T-helper 1 cell treated with Interleukin-12 subunit alpha and Interleukin-12 subunit beta and Interleukin-4 antibody, amounts not matched to agents 30 μg/mL and 1 μg/mL, for 36 hours (primary cell): ENCODE measurements around the gene DNER.

ENCODE experiments used
- H3K27ac Mint-ChIP-seq: one replicate; pipeline ENCODE4 v1.8.0; 2021; ENCODE audit warnings: mild to moderate bottlenecking, mixed read lengths
- H3K27me3 Mint-ChIP-seq: one replicate; pipeline ENCODE4 v1.8.0; 2021; ENCODE audit warnings: low read depth, mixed read lengths
- H3K36me3 Mint-ChIP-seq: one replicate; pipeline ENCODE4 v1.8.0; 2021; ENCODE audit warnings: low read depth, mixed read lengths
- H3K4me1 Mint-ChIP-seq: one replicate; pipeline ENCODE4 v1.8.0; 2021; ENCODE audit warnings: low read depth, mixed read lengths
- H3K4me3 Mint-ChIP-seq: one replicate; pipeline ENCODE4 v1.8.0; 2021; ENCODE audit warnings: mild to moderate bottlenecking, moderate library complexity, mixed read lengths
- H3K9me3 Mint-ChIP-seq: one replicate; pipeline ENCODE4 v1.8.0; 2021; ENCODE audit warnings: mixed read lengths

The DNER gene

DNA sequence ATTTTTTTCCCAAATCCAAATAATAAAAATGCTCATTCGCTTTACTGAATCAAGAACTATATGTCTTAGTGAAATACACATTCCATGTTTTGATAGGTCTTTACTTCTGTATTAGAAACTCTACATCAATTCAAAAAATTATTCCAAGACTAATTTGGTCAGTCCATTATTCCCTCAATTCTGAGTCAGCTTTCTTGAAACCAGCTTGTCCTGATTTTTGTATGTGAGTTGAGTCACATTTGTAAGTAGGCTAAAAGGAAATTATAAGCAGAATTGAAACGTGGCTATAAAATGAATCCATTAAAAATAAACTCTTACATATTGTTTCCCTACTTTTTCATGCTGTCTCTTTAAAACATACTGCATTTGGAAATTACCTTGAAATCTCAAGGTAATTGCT lies 113.0 kb downstream of the DNER start:
- Mint-ChIP-seq H3K36me3 (no peaks in the 10 kb centered on the region), H3K27me3 (peaks cover 14% of the 10 kb centered on the region), H3K4me3 (no peak overlapping the region), H3K9me3 (no peaks in the 10 kb centered on the region), H3K27ac (no peak overlapping the region), H3K4me1 (no peaks in the 10 kb centered on the region)

DNA sequence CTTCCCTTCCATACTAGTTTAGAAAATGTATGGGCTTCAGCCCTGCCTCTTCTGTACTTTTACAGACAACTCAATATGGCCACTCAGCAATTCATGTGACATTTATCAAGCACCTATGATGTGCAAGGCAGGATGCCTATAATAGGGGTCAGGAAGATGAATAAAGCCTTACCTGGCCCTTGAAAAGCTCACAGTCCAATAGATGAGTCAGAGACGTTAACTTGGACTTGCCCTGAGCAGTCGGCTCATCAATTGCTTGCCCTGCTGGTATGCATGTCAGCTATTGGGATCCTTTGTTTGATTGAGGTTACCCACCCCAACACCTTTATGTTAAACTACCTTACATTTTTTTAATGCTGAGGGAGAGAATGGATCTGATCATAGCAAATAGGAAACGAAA lies 116.1 kb downstream of the DNER start:
- Mint-ChIP-seq H3K27me3 (peaks cover 12% of the 10 kb centered on the region), H3K27ac (no peak overlapping the region), H3K36me3 (no peaks in the 10 kb centered on the region), H3K4me3 (no peak overlapping the region), H3K9me3 (no peaks in the 10 kb centered on the region), H3K4me1 (no peaks in the 10 kb centered on the region)

DNA sequence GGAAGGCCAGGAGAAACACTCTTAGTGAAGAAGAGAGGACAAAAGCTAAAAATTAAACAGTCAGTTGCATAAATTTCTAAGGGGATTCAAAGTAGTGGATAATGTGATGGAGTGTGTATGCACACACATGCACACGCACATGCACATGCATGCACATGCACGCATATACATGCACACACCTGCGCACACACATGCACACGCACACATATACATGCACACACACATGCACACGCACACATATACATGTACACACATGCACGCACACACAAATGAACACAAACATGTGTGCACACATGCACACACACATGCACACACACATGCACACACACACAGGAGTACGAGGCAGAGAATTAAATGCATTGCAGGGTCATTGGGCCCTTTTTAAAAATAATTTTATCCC lies 117.6 kb downstream of the DNER start:
- H3K36me3 Mint-ChIP-seq, result no peaks in the 10 kb centered on the region
- peaks cover 8% of the 10 kb centered on the region for H3K27me3 Mint-ChIP-seq
- H3K4me1 Mint-ChIP-seq, result no peaks in the 10 kb centered on the region
- no peaks in the 10 kb centered on the region for H3K9me3 Mint-ChIP-seq
- H3K27ac Mint-ChIP-seq, result no peak overlapping the region
- no peak overlapping the region for H3K4me3 Mint-ChIP-seq

DNA sequence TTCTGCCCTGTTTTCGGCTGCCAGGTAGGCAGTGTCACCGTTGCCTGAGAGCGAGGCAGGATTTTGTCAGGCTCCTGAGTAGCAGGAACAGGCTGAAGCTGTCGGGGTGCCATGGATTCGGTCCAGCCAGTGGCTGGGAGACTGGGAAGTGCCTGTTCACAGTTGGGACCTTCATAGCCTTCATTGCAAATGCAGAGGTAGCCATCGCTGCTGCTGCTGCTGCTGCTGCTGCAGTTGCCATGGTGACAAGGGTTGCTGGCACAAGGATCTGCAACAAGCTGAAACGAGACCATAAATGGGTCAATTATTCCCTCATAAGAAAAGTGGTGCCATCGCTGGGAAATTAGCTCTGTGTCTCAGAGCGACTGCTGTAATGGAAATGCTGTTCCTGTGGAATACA lies 122.7 kb downstream of the DNER start:
- Mint-ChIP-seq H3K4me1 (no peaks in the 10 kb centered on the region), H3K27ac (no peak overlapping the region), H3K4me3 (no peak overlapping the region), H3K36me3 (no peaks in the 10 kb centered on the region), H3K9me3 (no peaks in the 10 kb centered on the region), H3K27me3 (peaks cover 3% of the 10 kb centered on the region)

DNA sequence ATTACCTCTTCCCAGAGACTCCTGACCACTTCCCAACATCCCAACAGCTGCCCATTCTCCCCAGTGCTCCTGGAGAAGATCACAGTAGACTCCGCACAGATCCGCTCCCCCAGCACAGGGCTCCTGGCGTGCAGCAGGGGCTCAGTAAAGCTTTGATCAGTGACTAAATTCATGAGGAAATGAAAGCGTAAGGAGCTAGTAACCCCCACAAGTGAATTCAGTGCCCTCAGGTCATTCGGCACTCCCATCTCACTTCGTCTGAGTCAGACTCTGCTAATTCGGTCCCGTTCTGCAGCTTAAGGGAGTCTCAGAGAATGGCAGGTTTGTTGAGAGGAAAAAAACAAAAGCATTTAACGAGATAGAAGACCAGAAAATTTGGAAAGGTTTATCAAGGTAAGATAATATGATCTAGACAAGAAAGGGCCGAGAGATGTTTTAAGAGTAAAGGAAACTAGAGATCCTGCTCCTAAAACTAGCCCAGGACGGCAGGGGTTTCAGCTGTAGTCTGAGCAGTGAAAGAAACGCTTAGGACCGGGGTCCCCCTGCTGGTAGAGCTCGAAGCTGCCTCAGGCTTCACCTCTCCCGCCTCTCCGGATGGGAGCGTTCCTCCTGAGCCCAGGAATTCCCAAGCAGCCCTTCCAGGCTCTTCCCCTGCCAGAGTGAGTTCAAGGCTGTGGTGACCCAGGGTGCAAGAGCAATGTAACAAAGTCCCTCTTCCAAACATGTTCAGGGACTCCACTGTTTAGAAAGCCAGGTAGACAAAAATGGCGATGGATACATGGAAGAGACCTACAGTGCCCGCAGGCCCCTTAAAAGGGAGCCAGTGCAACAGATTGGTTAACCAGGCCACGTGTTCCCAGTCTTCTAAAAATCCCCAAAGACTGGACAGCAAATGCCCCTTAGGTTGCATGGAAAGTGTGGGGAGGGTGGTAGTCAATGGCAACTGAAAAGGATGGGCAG lies 127.3 kb downstream of the DNER start:
- H3K27ac Mint-ChIP-seq, result no peak overlapping the region
- no peaks in the 10 kb centered on the region for H3K4me1 Mint-ChIP-seq
- H3K4me3 Mint-ChIP-seq, result no peak overlapping the region
- no peaks in the 10 kb centered on the region for H3K36me3 Mint-ChIP-seq
- H3K27me3 Mint-ChIP-seq, result no peaks in the 10 kb centered on the region
- no peaks in the 10 kb centered on the region for H3K9me3 Mint-ChIP-seq

DNA sequence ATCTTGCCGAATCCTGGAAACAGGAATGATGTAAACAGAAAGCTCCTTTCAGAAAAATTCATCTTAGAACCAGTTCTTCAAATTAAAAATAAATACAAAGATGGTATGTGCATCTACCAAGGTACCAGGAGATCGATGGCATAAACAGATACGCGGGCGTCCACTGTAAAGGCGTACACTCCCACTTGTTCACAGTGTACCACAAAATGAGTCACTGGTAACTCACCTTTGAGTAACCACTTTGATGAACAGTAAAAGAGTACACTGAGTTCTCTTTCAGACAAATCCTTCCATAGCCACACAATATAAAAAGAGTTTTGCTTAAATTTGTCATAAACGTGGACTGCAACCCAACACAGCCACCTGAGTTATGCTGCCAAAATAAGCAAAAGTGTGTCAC lies 128.3 kb downstream of the DNER start:
- Mint-ChIP-seq H3K9me3 (no peaks in the 10 kb centered on the region), H3K4me1 (no peaks in the 10 kb centered on the region), H3K36me3 (no peaks in the 10 kb centered on the region), H3K27ac (no peak overlapping the region), H3K4me3 (no peak overlapping the region), H3K27me3 (no peaks in the 10 kb centered on the region)

DNA sequence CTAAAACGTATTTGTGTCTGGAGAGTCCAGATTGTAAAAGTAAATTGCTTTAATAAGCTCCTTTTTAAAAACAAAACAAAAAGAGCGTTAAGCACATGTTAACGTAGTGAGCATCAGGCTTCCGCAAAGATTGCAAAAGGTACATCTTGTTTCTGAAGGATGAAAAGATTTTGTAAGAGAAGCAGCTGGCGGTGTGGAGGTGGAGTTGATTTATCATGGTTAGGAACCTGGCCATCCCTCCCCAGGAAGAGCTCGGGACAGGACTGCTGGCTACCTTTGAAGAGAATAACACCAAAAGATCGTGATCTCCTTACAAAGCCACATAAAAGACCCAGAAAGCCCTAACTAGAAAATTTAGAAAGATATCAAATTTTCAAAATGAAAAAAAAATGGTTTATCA lies 132.2 kb downstream of the DNER start:
- Mint-ChIP-seq H3K4me3 (no peak overlapping the region), H3K27me3 (no peaks in the 10 kb centered on the region), H3K9me3 (no peaks in the 10 kb centered on the region), H3K4me1 (no peaks in the 10 kb centered on the region), H3K36me3 (no peaks in the 10 kb centered on the region), H3K27ac (no peak overlapping the region)

DNA sequence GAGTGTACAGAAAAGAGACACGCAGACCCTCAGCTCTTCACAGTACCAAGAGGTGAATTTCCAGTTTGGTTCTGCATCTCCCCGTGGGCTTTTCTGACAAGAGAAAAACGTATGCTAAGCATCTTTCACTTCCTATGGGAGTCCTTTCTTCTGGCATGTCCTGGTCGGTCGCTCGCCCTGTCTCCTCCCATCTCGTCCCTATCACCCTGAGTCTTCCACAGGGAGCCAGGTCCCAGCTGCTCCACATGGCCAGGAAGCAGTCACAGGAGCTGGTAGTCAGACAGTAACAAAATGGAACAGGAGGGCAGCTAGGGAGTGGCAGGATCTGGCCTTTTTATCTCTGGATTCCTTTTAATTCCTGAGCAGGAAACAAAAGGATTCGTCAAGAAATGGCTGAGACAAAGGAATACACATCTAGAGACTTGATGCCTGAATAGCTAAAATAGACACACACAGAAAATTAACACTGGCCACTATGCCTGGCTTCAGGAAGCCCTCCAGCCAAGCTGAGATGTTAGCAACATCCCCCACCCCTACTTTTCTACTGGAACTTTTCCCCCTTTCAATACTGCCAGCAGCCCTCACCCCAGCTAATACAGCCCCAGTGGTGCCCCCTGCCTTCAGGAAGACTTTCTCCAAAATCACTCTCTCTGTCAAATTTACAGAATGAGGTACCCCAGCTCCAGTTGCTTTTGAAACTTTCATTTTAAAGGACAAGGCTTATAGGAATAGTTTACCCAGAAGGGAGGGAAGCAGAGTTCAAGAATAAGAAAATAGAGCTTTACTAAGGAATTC lies 136.1 kb downstream of the DNER start:
- Mint-ChIP-seq H3K27ac (no peak overlapping the region), H3K27me3 (peaks cover 5% of the 10 kb centered on the region), H3K4me1 (no peaks in the 10 kb centered on the region), H3K4me3 (no peak overlapping the region), H3K9me3 (no peaks in the 10 kb centered on the region), H3K36me3 (no peaks in the 10 kb centered on the region)

DNA sequence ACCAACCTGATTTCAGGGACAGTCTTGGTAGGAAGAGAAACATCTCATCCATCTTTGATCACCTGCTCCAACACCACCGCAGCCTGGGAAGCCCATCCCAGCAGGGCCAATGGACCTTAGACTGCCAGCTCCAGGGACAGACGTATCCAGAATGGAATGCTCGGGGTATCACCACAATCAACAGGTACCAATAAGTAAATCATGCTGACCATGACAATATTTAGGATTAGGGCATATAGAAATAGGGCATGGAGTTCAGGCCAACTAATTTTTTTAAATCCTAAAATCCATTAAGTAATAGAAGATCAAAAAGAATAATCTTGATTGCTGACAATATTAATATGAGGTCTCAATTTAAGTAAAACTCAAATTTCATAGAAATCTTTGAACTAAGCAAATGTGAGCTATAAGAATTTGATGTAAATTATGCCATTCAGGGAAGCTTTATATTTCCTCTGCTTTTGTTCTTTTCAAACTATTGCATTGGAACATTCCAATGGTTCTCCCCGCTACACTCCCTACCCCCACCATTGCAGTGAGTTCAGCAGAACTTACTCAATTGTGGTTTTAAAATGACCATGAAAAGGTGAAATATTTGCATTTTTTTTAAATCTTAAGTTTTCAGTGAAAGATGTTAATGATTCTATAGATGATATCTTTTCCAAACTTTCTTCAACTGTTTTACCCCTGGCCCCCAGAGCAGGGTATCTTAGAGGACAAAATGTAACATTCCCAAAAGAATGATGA lies 138.6 kb downstream of the DNER start:
- no peak overlapping the region for H3K4me3 Mint-ChIP-seq
- H3K27me3 Mint-ChIP-seq, result peaks cover 5% of the 10 kb centered on the region
- no peaks in the 10 kb centered on the region for H3K4me1 Mint-ChIP-seq
- no peak overlapping the region for H3K27ac Mint-ChIP-seq
- no peaks in the 10 kb centered on the region for H3K9me3 Mint-ChIP-seq
- H3K36me3 Mint-ChIP-seq, result no peaks in the 10 kb centered on the region

DNA sequence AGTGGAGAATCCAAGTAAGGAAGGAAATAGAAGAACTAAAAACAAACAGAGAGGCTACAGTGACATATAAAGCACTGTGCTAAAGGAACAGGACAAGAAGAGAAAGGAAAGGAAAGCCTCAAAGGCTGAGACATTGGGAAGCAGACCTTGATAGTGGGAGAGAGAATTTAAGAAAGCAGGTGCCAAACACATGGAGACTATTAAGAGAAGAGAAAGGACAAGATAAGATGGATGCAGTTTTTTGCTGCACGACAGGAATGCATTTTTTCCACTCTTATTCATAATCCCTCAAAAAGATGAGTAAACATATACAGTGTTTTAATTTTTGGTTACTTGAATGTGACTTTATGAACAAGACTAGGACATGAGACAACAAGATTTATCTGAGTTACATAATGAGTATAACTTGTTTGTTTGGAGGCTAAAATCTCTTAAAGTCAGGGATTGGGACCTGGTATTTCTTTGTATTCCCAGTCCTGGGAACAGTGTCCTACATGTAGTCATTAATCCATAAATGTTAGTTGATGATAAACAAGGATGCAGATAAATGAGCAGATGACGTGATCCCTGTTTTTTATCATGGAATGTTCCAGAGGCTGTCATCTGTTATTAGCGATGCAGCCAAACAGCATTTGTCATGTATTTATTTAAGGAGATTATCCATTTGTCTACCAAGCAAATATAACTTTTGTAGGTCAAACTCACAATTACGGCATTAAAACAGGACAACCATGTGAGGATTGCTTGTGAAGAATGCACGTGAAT lies 141.7 kb downstream of the DNER start:
- peaks cover 5% of the 10 kb centered on the region for H3K27me3 Mint-ChIP-seq
- H3K27ac Mint-ChIP-seq, result no peak overlapping the region
- no peaks in the 10 kb centered on the region for H3K36me3 Mint-ChIP-seq
- H3K4me1 Mint-ChIP-seq, result no peaks in the 10 kb centered on the region
- no peaks in the 10 kb centered on the region for H3K9me3 Mint-ChIP-seq
- no peak overlapping the region for H3K4me3 Mint-ChIP-seq

DNA sequence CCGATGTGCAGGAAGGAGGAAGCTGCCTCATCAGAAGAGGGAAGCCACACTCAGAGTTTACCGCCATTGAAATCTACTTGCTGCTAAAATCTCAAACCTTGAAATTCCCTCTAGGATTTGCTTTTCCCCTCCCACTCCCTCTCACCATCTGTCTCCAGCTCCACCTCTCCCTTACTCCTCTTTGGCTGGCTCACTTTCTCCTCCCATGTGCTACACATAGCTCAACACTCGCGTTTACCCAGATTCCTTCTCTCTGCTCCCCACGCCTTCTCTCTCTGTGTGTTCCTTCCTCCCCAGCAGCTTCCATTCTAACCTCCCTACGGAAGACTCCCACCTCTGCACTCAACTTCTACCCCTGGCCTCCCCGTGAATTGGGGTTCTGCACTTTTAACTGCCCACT lies 143.1 kb downstream of the DNER start:
- Mint-ChIP-seq H3K4me3 (no peak overlapping the region), H3K4me1 (no peaks in the 10 kb centered on the region), H3K27ac (no peak overlapping the region), H3K36me3 (no peaks in the 10 kb centered on the region), H3K27me3 (peaks cover 5% of the 10 kb centered on the region), H3K9me3 (no peaks in the 10 kb centered on the region)

DNA sequence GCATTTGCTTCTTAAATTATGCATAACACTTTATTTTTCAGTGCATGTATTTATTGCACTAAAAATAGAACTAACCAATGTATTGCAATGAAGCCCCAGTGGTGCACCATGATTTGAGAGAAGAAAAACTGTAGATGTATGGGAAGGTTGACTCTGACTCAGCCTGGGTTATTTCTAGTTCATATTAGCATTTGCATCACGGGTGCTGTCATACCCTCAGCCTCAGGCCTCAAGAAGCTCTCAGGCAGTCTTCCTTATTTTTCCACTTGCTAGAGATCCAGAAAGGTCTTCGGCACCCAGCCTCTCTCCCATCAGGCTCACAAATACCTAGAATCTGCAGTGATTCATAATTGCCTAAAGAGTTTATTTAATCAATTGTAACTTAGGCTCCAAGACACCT lies 148.0 kb downstream of the DNER start:
- H3K36me3 Mint-ChIP-seq, result no peaks in the 10 kb centered on the region
- no peaks in the 10 kb centered on the region for H3K9me3 Mint-ChIP-seq
- H3K4me3 Mint-ChIP-seq, result no peak overlapping the region
- H3K27me3 Mint-ChIP-seq, result no peaks in the 10 kb centered on the region
- no peak overlapping the region for H3K27ac Mint-ChIP-seq
- no peaks in the 10 kb centered on the region for H3K4me1 Mint-ChIP-seq

DNA sequence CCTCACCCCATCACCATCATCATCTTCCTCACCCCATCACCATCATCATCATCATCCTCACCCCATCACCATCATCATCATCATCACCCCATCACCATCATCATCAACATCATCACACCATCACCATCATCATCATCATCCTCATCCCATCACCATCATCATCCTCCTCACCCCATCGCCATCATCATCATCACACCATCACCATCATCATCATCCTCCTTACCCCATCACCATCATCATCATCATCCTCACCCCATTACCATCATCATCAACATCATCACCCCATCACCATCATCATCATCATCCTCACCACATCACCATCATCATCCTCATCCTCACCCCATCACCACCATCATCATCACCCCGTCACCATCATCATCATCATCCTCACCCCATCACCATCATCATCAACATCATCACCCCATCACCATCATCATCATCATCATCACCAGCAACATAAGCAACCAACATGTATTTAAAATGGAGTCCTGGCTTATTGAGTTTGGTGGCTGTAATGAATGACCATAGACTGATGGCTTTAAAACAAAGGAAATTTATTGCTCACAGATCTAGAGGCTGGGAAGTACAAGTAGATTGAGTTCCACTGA lies 150.0 kb downstream of the DNER start:
- Mint-ChIP-seq H3K4me1 (no peaks in the 10 kb centered on the region), H3K36me3 (no peaks in the 10 kb centered on the region), H3K27ac (no peak overlapping the region), H3K4me3 (no peak overlapping the region), H3K9me3 (no peaks in the 10 kb centered on the region), H3K27me3 (no peaks in the 10 kb centered on the region)

DNA sequence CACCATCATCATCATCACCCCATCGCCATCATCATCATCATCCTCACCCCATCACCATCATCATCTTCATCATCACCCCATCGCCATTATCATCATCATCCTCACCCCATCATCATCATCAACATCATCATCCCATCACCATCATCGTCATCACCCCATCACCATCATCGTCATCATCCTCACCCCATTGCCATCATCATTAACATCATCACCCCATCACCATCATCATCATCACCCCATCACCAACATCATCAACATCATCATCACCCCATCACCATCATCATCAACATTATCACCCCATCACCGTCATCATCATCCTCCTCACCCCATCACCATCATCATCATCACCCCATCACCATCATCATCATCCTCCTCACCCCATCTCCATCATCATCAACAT lies 151.0 kb downstream of the DNER start:
- Mint-ChIP-seq H3K4me1 (no peaks in the 10 kb centered on the region), H3K36me3 (no peaks in the 10 kb centered on the region), H3K27me3 (no peaks in the 10 kb centered on the region), H3K4me3 (no peak overlapping the region), H3K27ac (no peak overlapping the region), H3K9me3 (no peaks in the 10 kb centered on the region)
